ENCODE results near the gene SON.
"Not testable (repeated sequence)": the region's sequence is repeated elsewhere in the genome, so short reads cannot be mapped to it uniquely, and the experiment has no call there.

The SON gene

GRCh38 chr21:33578214-33578613 is 35.4 kb downstream of the SON start:
- peak; percentile 10 for DNase-seq (ENCODE audit: low read depth)

GRCh38 chr21:33578959-33579542 is 36.2 kb downstream of the SON start:
- peak; percentile 17 for DNase-seq (ENCODE audit: low read depth)

GRCh38 chr21:33584455-33584854 is 41.6 kb downstream of the SON start:
- DNase-seq (ENCODE audit: low read depth), result no peak

- DNase-seq (ENCODE audit: low read depth), result no peak
Measured at GRCh38 chr21:33586927-33587326, 44.1 kb downstream of the SON start.

- DNase-seq (ENCODE audit: low read depth), result peak; percentile 3
Measured at GRCh38 chr21:33587792-33588484, 45.1 kb downstream of the SON start.

GRCh38 chr21:33588485-33589335 is 45.9 kb downstream of the SON start, which contains the start of gene DONSON:
Gene DONSON, minus strand, starts transcription at chr21:33588684. Its CDS starts 43 bp downstream, at chr21:33588641.
- DNase-seq (ENCODE audit: low read depth), result peak; percentile 67

- DNase-seq (ENCODE audit: low read depth), result no peak
Measured at GRCh38 chr21:33598051-33598450, 55.2 kb downstream of the SON start.

DNA sequence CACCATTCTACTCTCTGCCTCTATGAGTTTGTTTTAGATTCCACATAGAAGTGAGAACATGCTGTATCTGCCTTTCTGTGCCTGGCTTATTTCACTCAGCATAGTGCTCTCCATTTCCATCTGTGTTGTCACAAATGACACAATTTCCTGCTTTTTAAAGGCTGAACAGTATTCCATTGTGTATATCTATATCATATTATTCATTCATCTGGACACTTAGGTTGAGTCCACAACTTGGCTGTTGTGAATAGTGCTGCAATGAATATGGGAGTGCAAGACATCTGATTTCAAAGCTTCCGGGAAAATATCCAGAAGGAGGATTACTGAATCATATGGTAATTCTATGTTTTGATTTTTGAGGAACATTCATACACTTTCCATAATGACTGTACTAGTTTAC is 65.7 kb downstream of the SON start:
- DNase-seq (ENCODE audit: low read depth), result peak; percentile 10

DNA sequence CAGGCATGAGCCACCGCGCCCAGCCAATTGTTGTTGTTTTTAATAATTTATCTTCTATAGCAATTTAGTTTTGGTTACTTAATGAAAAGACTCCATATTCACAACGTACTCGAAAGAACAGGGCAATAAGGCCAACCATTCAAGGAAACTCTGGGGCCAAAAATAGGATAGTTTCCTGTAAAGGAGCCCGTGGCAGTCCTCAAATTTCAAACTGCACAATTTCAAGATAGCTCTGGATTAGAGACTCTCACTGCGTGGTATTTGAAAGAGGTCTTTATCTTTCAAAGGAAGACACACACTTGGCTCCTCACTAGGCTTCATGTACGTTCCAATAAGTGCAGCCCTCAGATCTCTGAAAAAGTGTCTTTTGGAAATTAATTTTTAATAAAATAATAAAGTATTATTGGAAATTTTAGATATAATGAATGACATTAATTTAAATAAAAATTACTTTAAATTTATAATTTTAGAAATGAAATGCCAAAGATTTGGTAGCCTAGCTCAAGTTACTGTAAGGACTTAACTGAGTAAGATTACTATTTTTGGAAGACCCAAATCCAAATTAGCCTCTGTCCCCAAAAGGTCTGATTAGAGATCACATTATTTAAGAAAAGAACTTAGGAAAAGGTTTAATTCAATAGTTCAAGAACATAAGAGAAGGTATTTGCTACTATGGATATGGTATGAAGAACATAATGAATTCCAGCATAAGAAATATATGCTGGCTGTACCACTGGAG is 68.3 kb downstream of the SON start:
- DNase-seq (ENCODE audit: low read depth), result no peak

- DNase-seq (ENCODE audit: low read depth), result not testable (repeated sequence)
Measured at GRCh38 chr21:33617565-33617964, 74.7 kb downstream of the SON start.

- no peak for DNase-seq (ENCODE audit: low read depth)
Measured at GRCh38 chr21:33618407-33618806, 75.6 kb downstream of the SON start.

GRCh38 chr21:33619726-33620125 is 76.9 kb downstream of the SON start:
- no peak for DNase-seq (ENCODE audit: low read depth)

GRCh38 chr21:33622253-33622652 is 79.4 kb downstream of the SON start:
- no peak for DNase-seq (ENCODE audit: low read depth)

- not testable (repeated sequence) for DNase-seq (ENCODE audit: low read depth)
Measured at GRCh38 chr21:33626151-33626550, 83.3 kb downstream of the SON start.
